MM.1S (cell line): ENCODE measurements around the gene DIPK1B.

Experiments
- EZH2 ChIP-seq: fragments of 300-600 bp; sonication (generic); optimal IDR thresholded peaks from 2 replicates; pipeline ENCODE3; 2017; ENCODE audit warnings: low read depth, mild to moderate bottlenecking, antibody characterized with exemption, low read length, mixed read lengths
- EZH2phosphoT487 ChIP-seq: fragments of 300-600 bp; sonication (generic); IDR thresholded peaks from 2 replicates; pipeline ENCODE4 v1.6.1; 2018; ENCODE audit warnings: antibody characterized with exemption, low read length
- TF ChIP-seq, protein P1 (sequence below): fragments of 300-600 bp; sonication (generic); IDR thresholded peaks from 2 replicates; pipeline ENCODE4 v1.5.1; 2016; ENCODE audit warnings: antibody characterized with exemption, low read length, mixed read lengths

DNA sequence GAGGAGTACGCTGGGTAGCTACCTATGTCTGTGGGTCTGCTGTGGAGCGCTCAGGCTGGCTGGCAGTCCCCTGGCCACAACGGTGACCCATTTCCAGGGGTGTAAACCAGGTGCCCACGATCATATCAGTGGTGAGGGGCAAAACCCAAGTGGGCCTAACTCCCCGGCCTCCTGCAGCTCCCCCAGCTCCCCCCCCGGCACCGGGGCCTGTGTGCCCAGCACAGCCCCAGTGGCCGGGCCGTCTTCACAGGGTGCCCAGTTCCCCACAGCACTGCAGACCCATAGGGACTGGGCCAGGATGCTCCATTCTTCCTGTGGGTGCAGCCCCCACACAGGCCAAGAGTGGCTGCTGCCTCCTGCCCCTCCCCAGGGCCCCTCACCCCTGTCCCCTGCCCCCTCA, 46.6 kb downstream of the DIPK1B start:
- TF ChIP-seq EZH2phosphoT487: no peak
- TF ChIP-seq, protein P1, sequence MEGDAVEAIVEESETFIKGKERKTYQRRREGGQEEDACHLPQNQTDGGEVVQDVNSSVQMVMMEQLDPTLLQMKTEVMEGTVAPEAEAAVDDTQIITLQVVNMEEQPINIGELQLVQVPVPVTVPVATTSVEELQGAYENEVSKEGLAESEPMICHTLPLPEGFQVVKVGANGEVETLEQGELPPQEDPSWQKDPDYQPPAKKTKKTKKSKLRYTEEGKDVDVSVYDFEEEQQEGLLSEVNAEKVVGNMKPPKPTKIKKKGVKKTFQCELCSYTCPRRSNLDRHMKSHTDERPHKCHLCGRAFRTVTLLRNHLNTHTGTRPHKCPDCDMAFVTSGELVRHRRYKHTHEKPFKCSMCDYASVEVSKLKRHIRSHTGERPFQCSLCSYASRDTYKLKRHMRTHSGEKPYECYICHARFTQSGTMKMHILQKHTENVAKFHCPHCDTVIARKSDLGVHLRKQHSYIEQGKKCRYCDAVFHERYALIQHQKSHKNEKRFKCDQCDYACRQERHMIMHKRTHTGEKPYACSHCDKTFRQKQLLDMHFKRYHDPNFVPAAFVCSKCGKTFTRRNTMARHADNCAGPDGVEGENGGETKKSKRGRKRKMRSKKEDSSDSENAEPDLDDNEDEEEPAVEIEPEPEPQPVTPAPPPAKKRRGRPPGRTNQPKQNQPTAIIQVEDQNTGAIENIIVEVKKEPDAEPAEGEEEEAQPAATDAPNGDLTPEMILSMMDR: no peak
- no peak for TF ChIP-seq EZH2
